GM12874 (cell line): Measurements from ENCODE around the gene COG6.

Source experiments
- CTCF ChIP-seq: IDR thresholded peaks from 2 replicates; pipeline ENCODE4 v1.5.1; 2011; ENCODE audit warnings: low read depth, mild to moderate bottlenecking, control low read depth, low read length, moderate library complexity; ENCODE audit not compliant: insufficient read depth

The COG6 gene

GRCh38 chr13:39770221-39771090, 115.0 kb downstream of the COG6 start:
- TF ChIP-seq CTCF, result no peak

GRCh38 chr13:39773833-39774232, 118.4 kb downstream of the COG6 start:
- no peak for TF ChIP-seq CTCF

- TF ChIP-seq CTCF, result no peak
These were observed 121.0 kb downstream of the COG6 start for GRCh38 chr13:39776439-39776838.

GRCh38 chr13:39777021-39777420, 121.6 kb downstream of the COG6 start:
- no peak for TF ChIP-seq CTCF

- peak; percentile 28 for TF ChIP-seq CTCF
These were observed 122.1 kb downstream of the COG6 start for GRCh38 chr13:39777527-39778061.

GRCh38 chr13:39779337-39780265, 124.1 kb downstream of the COG6 start:
- no peak for TF ChIP-seq CTCF

- no peak for TF ChIP-seq CTCF
These were observed 125.2 kb downstream of the COG6 start for GRCh38 chr13:39780711-39781110.
